H1 (cell line): Measurements from ENCODE around the gene TYRO3. TPM values are rescaled to one million over a fixed set of nuclear protein-coding genes. Genes with fewer than 3 reads are reported as not detected.

ENCODE experiments used
- CTCF ChIA-PET: fragments of 300-600 bp; sonication (Branson Sonifier 250); formaldehyde crosslinking; loops from one replicate; lab custom pipeline; 2021; ENCODE audit not compliant: partially characterized antibody; lab: Charles Lee
- POLR2A ChIA-PET: fragments of 300-600 bp; sonication (Branson Sonifier 250); formaldehyde crosslinking; loops from one replicate; lab custom pipeline; 2021; ENCODE audit warnings: inconsistent platforms; ENCODE audit not compliant: partially characterized antibody; lab: Charles Lee
- DNase-seq, 2 experiments: peaks; one replicate each; pipeline versions ENCODE4 v3.0.0 to v3.0.0-alpha.2; 2010 to 2022; ENCODE audit warnings: low spot score in 2 of 2, low read depth in 1 of 2, mixed read lengths in 1 of 2
- FAIRE-seq: peaks from 2 replicates; lab custom pipeline; 2011; peaks lifted over from hg19 to GRCh38; lab: Jason Lieb, UNC
- H2AFZ ChIP-seq: 2 replicates; pipeline ENCODE4 v1.8.1; 2012; ENCODE audit warnings: low read length, inconsistent platforms
- H2AK5ac ChIP-seq: 2 replicates; pipeline ENCODE4 v1.6.1; 2013; ENCODE audit warnings: low read depth, low read length
- H2BK120ac ChIP-seq: replicated peaks from 2 replicates; pipeline ENCODE3; 2013; ENCODE audit warnings: low read depth, low read length, inconsistent platforms
- H2BK12ac ChIP-seq: 2 replicates; pipeline ENCODE4 v1.6.1; 2013; ENCODE audit warnings: low read depth, low read length
- H2BK15ac ChIP-seq: 2 replicates; pipeline ENCODE4 v1.6.1; 2013; ENCODE audit warnings: low read length
- H2BK20ac ChIP-seq: 2 replicates; pipeline ENCODE4 v1.6.1; 2013; ENCODE audit warnings: low read length
- H2BK5ac ChIP-seq: 2 replicates; pipeline ENCODE4 v1.6.1; 2013; ENCODE audit warnings: low read depth, low read length
- H3K14ac ChIP-seq: 2 replicates; pipeline ENCODE4 v1.6.1; 2013; ENCODE audit warnings: inconsistent platforms; ENCODE audit not compliant: insufficient read length
- H3K18ac ChIP-seq: 2 replicates; pipeline ENCODE4 v1.6.1; 2013; ENCODE audit warnings: low read length; ENCODE audit errors: extremely low read depth
- H3K23ac ChIP-seq: 2 replicates; pipeline ENCODE4 v1.6.1; 2013; ENCODE audit warnings: inconsistent platforms; ENCODE audit not compliant: insufficient read length
- H3K23me2 ChIP-seq: 2 replicates; pipeline ENCODE4 v1.6.1; 2013; ENCODE audit warnings: low read depth, low read length
- H3K27ac ChIP-seq: 2 replicates; pipeline ENCODE4 v1.6.1; 2011; ENCODE audit warnings: low read depth, low read length, inconsistent platforms
- H3K27me3 ChIP-seq, 4 experiments: replicated peaks in 1 of 4; 1 replicate in 1 of 4; 2 replicates in 3 of 4; pipeline versions ENCODE4 v1.6.1 to v1.8.1; 2011 to 2013; ENCODE audit warnings: low read length in 3 of 4, mild to moderate bottlenecking in 3 of 4, inconsistent platforms in 2 of 4, mixed read lengths in 2 of 4, moderate library complexity in 1 of 4; ENCODE audit not compliant: control insufficient read depth in 3 of 4, insufficient read depth in 3 of 4; ENCODE audit errors: extremely low read depth in 1 of 4
- H3K36me3 ChIP-seq, 4 experiments: 2 replicates each; pipeline versions ENCODE4 v1.6.1 to v1.8.1; 2011 to 2013; ENCODE audit warnings: mild to moderate bottlenecking in 4 of 4, low read length in 3 of 4, moderate library complexity in 2 of 4, control low read depth in 1 of 4, inconsistent platforms in 1 of 4; ENCODE audit not compliant: insufficient read depth in 4 of 4, control insufficient read depth in 2 of 4
- H3K4ac ChIP-seq: replicated peaks from 2 replicates; pipeline ENCODE3; 2013; ENCODE audit warnings: low read length, low read depth, mixed read lengths, inconsistent platforms; ENCODE audit not compliant: insufficient read length
- H3K4me1 ChIP-seq, 4 experiments: replicated peaks in 1 of 4; 1 replicate in 1 of 4; 2 replicates in 3 of 4; pipeline versions ENCODE4 v1.6.1 to v1.8.1; 2011 to 2013; ENCODE audit warnings: low read length in 3 of 4, inconsistent platforms in 2 of 4, mixed read lengths in 1 of 4; ENCODE audit not compliant: insufficient read depth in 4 of 4, control insufficient read depth in 3 of 4
- H3K4me2 ChIP-seq, 2 experiments: 2 replicates each; pipeline versions ENCODE4 v1.6.1 to v1.8.1; 2011 to 2013; ENCODE audit warnings: low read depth in 2 of 2, low read length in 2 of 2, control low read depth in 1 of 2, inconsistent platforms in 1 of 2, mild to moderate bottlenecking in 1 of 2; ENCODE audit not compliant: insufficient read depth in 1 of 2
- H3K4me3 ChIP-seq, 4 experiments: fragments of 200-600, 300-600 bp in 1 of 4; sonication (generic), shearing (Covaris generic), sonication (Bioruptor Twin) in 1 of 4; 2 replicates each; pipeline versions ENCODE4 v1.5.1 to v1.8.1; 2011 to 2016; ENCODE audit warnings: low read length in 4 of 4, low read depth in 3 of 4, control low read depth in 2 of 4, inconsistent platforms in 2 of 4, mild to moderate bottlenecking in 2 of 4, mixed read lengths in 1 of 4, moderate library complexity in 1 of 4; ENCODE audit not compliant: insufficient read depth in 2 of 4; ENCODE audit errors: extremely low read depth in 1 of 4
- H3K56ac ChIP-seq: replicated peaks from 2 replicates; pipeline ENCODE3; 2013; ENCODE audit warnings: low read depth, mild to moderate bottlenecking, mixed read lengths, low read length, inconsistent platforms; ENCODE audit not compliant: insufficient read length
- H3K79me1 ChIP-seq: 2 replicates; pipeline ENCODE4 v1.6.1; 2013; ENCODE audit warnings: low read depth, low read length, control low read depth
- H3K79me2 ChIP-seq, 2 experiments: 2 replicates each; pipeline versions ENCODE4 v1.6.1 to v1.8.1; 2012 to 2013; ENCODE audit warnings: low read length in 2 of 2, mild to moderate bottlenecking in 2 of 2, inconsistent platforms in 1 of 2; ENCODE audit not compliant: insufficient read depth in 2 of 2, control insufficient read depth in 1 of 2
- H3K9ac ChIP-seq, 4 experiments: replicated peaks in 1 of 4; 1 replicate in 1 of 4; 2 replicates in 3 of 4; pipeline versions ENCODE4 v1.6.1 to v1.8.1; 2011 to 2013; ENCODE audit warnings: low read depth in 3 of 4, low read length in 3 of 4, control low read depth in 2 of 4, mild to moderate bottlenecking in 2 of 4, moderate library complexity in 2 of 4, inconsistent platforms in 1 of 4; ENCODE audit errors: extremely low read depth in 1 of 4
- H3K9me3 ChIP-seq, 2 experiments: 2 replicates each; pipeline versions ENCODE4 v1.6.1 to v1.8.1; 2012 to 2013; ENCODE audit warnings: mild to moderate bottlenecking in 2 of 2, moderate library complexity in 2 of 2, control low read depth in 1 of 2, inconsistent platforms in 1 of 2, low read depth in 1 of 2, low read length in 1 of 2, mixed read lengths in 1 of 2; ENCODE audit not compliant: insufficient read depth in 2 of 2
- H4K20me1 ChIP-seq, 2 experiments: replicated peaks in 1 of 2; 2 replicates each; pipeline versions ENCODE3 to v1.8.1; 2011 to 2013; ENCODE audit warnings: inconsistent platforms in 2 of 2, low read length in 2 of 2, mild to moderate bottlenecking in 1 of 2; ENCODE audit not compliant: insufficient read depth in 2 of 2, control insufficient read depth in 1 of 2
- H4K5ac ChIP-seq: 2 replicates; pipeline ENCODE4 v1.6.1; 2013; ENCODE audit warnings: low read length, low read depth, mixed read lengths, inconsistent platforms; ENCODE audit not compliant: insufficient read length
- H4K8ac ChIP-seq: 2 replicates; pipeline ENCODE4 v1.8.0; 2013; ENCODE audit warnings: mild to moderate bottlenecking, moderate library complexity, low read length, inconsistent platforms; ENCODE audit not compliant: insufficient read depth; ENCODE audit errors: extremely low read depth
- H4K91ac ChIP-seq: replicated peaks from 2 replicates; pipeline ENCODE3; 2013; ENCODE audit warnings: low read length, mixed read lengths, inconsistent platforms; ENCODE audit not compliant: insufficient read length
- ASH2L ChIP-seq: fragments of 200-600, 300-600 bp; sonication (generic); IDR thresholded peaks from one replicate; pipeline ENCODE4 v1.7.1; 2017; ENCODE audit warnings: low read length
- BACH1 ChIP-seq: IDR thresholded peaks from 2 replicates; pipeline ENCODE4 v1.6.1; 2012; ENCODE audit warnings: low read length, improper control_type of control experiment
- CREB1 ChIP-seq: IDR thresholded peaks from 2 replicates; pipeline ENCODE4 v1.6.1; 2012; ENCODE audit warnings: inconsistent platforms
- EGR1 ChIP-seq: IDR thresholded peaks from 2 replicates; pipeline ENCODE4 v1.6.1; 2011; ENCODE audit warnings: low read depth, low read length, borderline replicate concordance
- EP300 ChIP-seq, 2 experiments: IDR thresholded peaks; 1 replicate in 1 of 2; 2 replicates in 1 of 2; pipeline ENCODE4 v1.6.1; 2011 to 2012; ENCODE audit warnings: low read depth in 2 of 2, low read length in 2 of 2, mild to moderate bottlenecking in 2 of 2, borderline replicate concordance in 1 of 2, inconsistent platforms in 1 of 2, moderate library complexity in 1 of 2
- HDAC2 ChIP-seq, 2 experiments: fragments of 300-600 bp in 1 of 2; sonication (generic) in 1 of 2; IDR thresholded peaks; 2 replicates each; pipeline ENCODE4 v1.6.1; 2011 to 2012; ENCODE audit warnings: low read depth in 2 of 2, low read length in 2 of 2, mild to moderate bottlenecking in 2 of 2, moderate library complexity in 2 of 2, borderline replicate concordance in 1 of 2, inconsistent platforms in 1 of 2
- JUND ChIP-seq: IDR thresholded peaks from 2 replicates; pipeline ENCODE4 v1.6.1; 2011; ENCODE audit warnings: mild to moderate bottlenecking, improper control_type of control experiment, low read length
- RAD21 ChIP-seq, 2 experiments: IDR thresholded peaks in 1 of 2; conservative IDR thresholded peaks in 1 of 2; 2 replicates each; pipeline ENCODE4 v1.6.1; 2011; ENCODE audit warnings: low read depth in 2 of 2, low read length in 2 of 2, improper control_type of control experiment in 1 of 2, inconsistent platforms in 1 of 2, mild to moderate bottlenecking in 1 of 2, moderate library complexity in 1 of 2
- SP4 ChIP-seq: IDR thresholded peaks from 2 replicates; pipeline ENCODE4 v1.6.1; 2012; ENCODE audit warnings: low read length, inconsistent platforms
- TAF1 ChIP-seq: IDR thresholded peaks from 2 replicates; pipeline ENCODE4 v1.6.1; 2011; ENCODE audit warnings: mild to moderate bottlenecking, low read depth, low read length
- TEAD4 ChIP-seq: IDR thresholded peaks from 2 replicates; pipeline ENCODE4 v1.6.1; 2012; ENCODE audit warnings: low read depth, low read length, inconsistent platforms, mixed read lengths
- WGBS, 2 experiments: shearing (Covaris generic) in 1 of 2; methylation state at CpG; one replicate each; pipeline versions ENCODE4 v1.1.6 to v1.1.7; 2013 to 2015; ENCODE audit warnings: low lambda C conversion rate in 2 of 2, mixed read lengths in 2 of 2, inconsistent platforms in 1 of 2, low coverage in 1 of 2, missing lambda C conversion rate in 1 of 2; ENCODE audit not compliant: insufficient replicate concordance in 2 of 2, insufficient coverage in 1 of 2, insufficient read length in 1 of 2; ENCODE audit errors: extremely low coverage in 1 of 2, missing lambda C conversion rate in 1 of 2; 5-methylcytosine and 5-hydroxymethylcytosine counted together
- polyA plus RNA-seq, 7 experiments: library from polyadenylated mRNA; depleted of rRNA in 3 of 7; stranded (reverse) in 5 of 7; unstranded in 2 of 7; fragments of >200 nt in 5 of 7; fragments of 200-250 nt in 2 of 7; gene quantifications; 1 replicate in 5 of 7; 2 replicates in 1 of 7; 4 replicates in 1 of 7; pipeline versions ENCODE4 v1.2.1 to v1.2.3, GENCODE V29; 2011 to 2013; ENCODE audit warnings: missing spikeins in 2 of 7, mixed read lengths in 2 of 7
- total RNA-seq: library from RNA; stranded (reverse); fragmentation: NEBNext Ultra II Directional; extraction: Animal tissue kit (Norgen Biotek cat#: 25700); gene quantifications from 2 replicates; pipeline ENCODE4 v1.2.1, GENCODE V29; 2021

Gene TYRO3
- total and polyA plus RNA-seq, 2 of the 8 experiments (the other 6 are each of a cell fraction or from before 2014, with no cell fraction given), result 82.7 to 98.8 TPM

- H3K18ac ChIP-seq, result peak overlapping the region; percentile 79
- H3K79me2 ChIP-seq, result peaks cover 0 to 21% of the 10 kb centered on the region in 2 experiments; a peak in 1 of 4 replicates
- no peak overlapping the region for H2AFZ ChIP-seq
- H3K27me3 ChIP-seq, result no peaks in the 10 kb centered on the region; a peak in 1 of 7 replicates
- H2BK120ac ChIP-seq, result no peak overlapping the region
- peak overlapping the region; percentile 93 for H2BK12ac ChIP-seq
- POLR2A ChIA-PET, result interaction anchor here (0.7 to 21.2 kb wide), 10 partner anchors 10 to 389 kb away, joined by 3 to 643 read pairs (median 7); partner anchors contain the start of genes ITPKA, MGA and RPAP1
- H3K79me1 ChIP-seq, result no peaks in the 10 kb centered on the region; the same call in none of the 2 replicates
- H3K36me3 ChIP-seq, result peaks cover 0 to 57% (median 6%) of the 10 kb centered on the region in 4 experiments; a peak in 5 of 8 replicates
- peak overlapping the region; percentile 40; the same call in 1 of the 2 replicates for H4K8ac ChIP-seq
- H2AK5ac ChIP-seq, result peak overlapping the region; percentile 97
- peak overlapping the region; percentile 2 for H3K4ac ChIP-seq
- WGBS, 2 experiments, result 33% methylated on average over 7 of the region's 7 CpGs; no CpG with 5 or more reads in 1 of the 2 experiments
- H3K23me2 ChIP-seq, result peaks cover 7% of the 10 kb centered on the region
- FAIRE-seq (peak; percentile 79), DNase-seq (peak in 1 of 2 experiments; percentile 62)
- H3K4me3 ChIP-seq, result peak overlapping the region in 1 of 4 experiments; percentile 5; a peak in 2 of 8 replicates
- peak overlapping the region; percentile 91 for H4K91ac ChIP-seq
- H3K27ac ChIP-seq, result peak overlapping the region; percentile 85
- H4K5ac ChIP-seq, result peak overlapping the region; percentile 56
- H3K9me3 ChIP-seq, result no peaks in the 10 kb centered on the region
- peaks cover 0 to 3% of the 10 kb centered on the region in 2 experiments for H4K20me1 ChIP-seq
- no peak overlapping the region for H3K14ac ChIP-seq
- peak overlapping the region; percentile 66; the same call in 1 of the 2 replicates for H2BK15ac ChIP-seq
- CTCF ChIA-PET, result interaction anchor here (1.0 to 5.5 kb wide), 9 partner anchors 9 to 707 kb away, joined by 3 to 80 read pairs (median 3); no protein-coding TSS in a partner anchor
- peak overlapping the region; percentile 98 for H2BK20ac ChIP-seq
- peak overlapping the region; percentile 64 for H2BK5ac ChIP-seq
- H3K4me1 ChIP-seq, result peaks cover 26 to 74% (median 66%) of the 10 kb centered on the region in 4 experiments
- no peak overlapping the region for H3K23ac ChIP-seq
- peak overlapping the region in 3 of 4 experiments; percentile 20 to 45 (median 23); a peak in 4 of 7 replicates for H3K9ac ChIP-seq
- peak overlapping the region; percentile 54 to 61 for H3K4me2 ChIP-seq
- H3K56ac ChIP-seq, result no peak overlapping the region
- TF ChIP-seq RAD21 (IDR thresholded peaks at IDR 0.05 in 1 of 2, conservative IDR thresholded peaks at IDR 0.05 in 1 of 2; ENCODE audit: low read depth in 2 of 2, low read length in 2 of 2) (no peak), EP300 (IDR thresholded peaks at IDR 0.05; ENCODE audit: borderline replicate concordance in 1 of 2, low read depth in 2 of 2, low read length in 2 of 2) (peak in 1 of 2 experiments; percentile 40; a peak in 1 of 3 replicates), HDAC2 (IDR thresholded peaks at IDR 0.05; ENCODE audit: borderline replicate concordance in 1 of 2, low read depth in 2 of 2, low read length in 2 of 2) (peak in 1 of 2 experiments; percentile 61; a peak in 1 of 4 replicates), TEAD4 (peak; percentile 33; the same call in 1 of the 2 replicates), EGR1 (peak; percentile 50; the same call in 1 of the 2 replicates), CREB1 (peak; percentile 58; the same call in 1 of the 2 replicates), BACH1 (no peak), SP4 (no peak), TAF1 (peak; percentile 36; the same call in 1 of the 2 replicates), ASH2L (peak; percentile 46), JUND (no peak)
Observed at GRCh38 chr15:41564286-41564959, 5.4 kb downstream of the TYRO3 start.
